ENCODE measurements around the gene PRSS21.

Gene PRSS21

GRCh38 chr16:2779978-2780898 lies 36.8 kb upstream of the PRSS21 start:
- DNase-seq = no peak

GRCh38 chr16:2782583-2783351 lies 34.3 kb upstream of the PRSS21 start:
- DNase-seq = no peak

DNA sequence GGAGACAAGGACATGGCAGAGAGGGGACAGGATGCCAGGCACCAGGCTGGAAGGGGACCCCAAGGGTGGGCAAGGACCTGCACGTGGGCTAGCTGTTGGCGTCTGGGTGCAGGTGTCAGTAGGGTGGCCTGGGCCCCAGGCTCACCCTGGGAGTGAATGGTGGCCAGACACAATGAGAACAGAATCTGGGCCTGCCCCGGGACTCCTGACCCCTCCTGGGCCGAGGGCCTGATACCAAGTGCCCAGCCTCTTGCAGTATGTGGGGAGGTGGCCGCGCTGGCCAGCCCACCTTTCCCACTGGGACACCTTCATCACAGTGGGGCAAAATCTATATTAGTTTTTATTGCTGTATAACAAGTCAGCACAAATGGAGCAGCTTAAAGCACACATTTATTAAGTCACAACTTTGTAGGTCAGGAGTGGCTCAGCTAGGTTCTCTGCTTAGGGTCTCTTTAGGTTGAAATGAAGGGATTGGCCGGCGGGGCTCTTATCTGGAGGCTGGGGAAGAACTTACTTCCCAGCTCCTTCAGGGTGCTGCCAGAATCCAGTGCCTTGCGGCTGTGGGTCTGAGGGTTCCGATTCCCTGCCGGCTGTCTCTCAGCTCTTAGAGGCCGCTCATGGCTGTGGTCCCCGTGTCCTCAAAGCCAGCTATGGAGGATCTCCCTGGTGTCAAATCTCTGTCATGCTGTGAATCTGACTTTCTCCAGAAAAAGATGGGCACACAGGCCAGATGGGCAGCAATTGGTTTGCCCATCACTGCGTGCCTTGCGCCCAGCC lies 33.3 kb upstream of the PRSS21 start:
- no peak for DNase-seq

DNA sequence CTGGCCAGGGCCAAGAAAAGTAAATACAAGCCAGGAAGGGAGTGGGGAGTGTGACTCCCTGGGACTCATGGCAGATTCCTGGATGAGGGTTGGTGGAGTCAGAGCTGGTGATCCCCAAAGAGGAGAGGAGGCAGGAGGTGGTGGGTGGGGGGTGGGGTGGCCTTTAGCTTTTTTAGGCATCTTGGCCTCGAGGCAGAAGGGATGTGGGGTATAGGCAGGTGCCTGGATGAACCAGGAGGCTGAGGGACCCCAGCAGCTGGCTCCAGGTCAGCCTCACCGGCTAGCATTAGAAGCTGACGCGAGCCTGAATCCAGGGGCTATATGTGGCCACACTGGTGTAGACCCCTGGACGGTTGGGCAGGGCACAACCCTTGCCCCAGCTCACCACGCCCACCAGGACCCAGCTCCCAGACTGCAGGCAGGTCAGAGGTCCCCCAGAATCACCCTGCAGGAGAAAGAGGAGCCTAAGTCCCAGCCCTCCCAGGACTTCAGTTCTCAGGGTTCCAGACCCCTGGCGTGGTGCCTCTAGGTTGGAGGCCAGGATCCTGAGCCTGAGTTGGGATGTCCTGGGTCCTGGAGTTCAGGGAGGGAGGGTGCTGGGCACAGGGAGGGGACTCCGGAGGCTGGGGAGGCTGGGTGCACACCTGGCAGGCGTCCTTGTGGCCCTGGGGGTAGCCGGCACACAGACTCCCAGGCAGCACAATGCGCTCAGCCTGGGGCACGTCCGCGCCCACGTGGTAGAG lies 32.5 kb upstream of the PRSS21 start:
- DNase-seq = no peak

DNA sequence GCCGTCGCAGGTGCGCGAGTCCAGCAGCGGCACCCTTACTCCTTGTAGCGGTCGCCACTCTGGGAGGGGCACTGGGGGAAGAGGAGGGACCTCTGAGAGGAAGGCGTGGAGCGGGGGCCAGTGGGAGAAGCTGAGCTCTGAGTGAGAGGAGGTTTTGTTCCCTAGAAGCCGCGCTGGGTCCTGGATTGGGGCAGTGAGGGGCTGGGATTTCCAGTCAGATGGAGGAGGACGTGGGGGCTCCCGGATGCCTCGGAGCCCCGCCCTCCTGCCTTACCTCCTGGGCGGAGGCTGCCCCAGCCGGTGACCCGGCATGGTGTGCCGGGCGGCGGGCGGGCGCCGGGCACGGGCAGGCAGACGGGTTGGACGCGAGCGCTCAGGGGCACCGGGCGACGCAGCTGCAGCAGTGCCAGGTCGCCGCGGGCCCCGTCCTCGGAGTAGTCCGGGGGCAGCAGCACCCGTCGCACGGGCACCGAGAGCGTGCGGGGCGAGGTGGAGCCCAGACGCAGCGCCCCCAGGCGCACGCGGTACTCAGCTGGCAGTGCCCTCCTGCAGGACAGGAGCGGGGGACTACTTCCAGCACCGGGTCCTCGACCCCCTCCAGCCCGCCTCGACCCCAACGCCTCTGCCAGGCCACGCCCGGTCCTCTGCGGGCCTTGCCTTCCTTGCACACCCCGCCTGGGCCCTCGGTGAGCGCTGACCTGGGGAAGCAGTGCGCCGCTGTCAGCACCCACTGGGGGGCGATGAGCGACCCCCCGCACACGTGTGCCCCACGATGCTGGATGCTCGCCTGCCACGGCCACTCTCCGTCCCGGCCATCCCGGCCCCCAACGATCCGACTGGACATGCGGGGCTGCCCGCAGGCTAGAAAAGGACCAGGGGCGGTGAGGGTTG lies 31.7 kb upstream of the PRSS21 start:
- DNase-seq = no peak

- DNase-seq = no peak
Measured at GRCh38 chr16:2786061-2786825, 30.8 kb upstream of the PRSS21 start.

DNA sequence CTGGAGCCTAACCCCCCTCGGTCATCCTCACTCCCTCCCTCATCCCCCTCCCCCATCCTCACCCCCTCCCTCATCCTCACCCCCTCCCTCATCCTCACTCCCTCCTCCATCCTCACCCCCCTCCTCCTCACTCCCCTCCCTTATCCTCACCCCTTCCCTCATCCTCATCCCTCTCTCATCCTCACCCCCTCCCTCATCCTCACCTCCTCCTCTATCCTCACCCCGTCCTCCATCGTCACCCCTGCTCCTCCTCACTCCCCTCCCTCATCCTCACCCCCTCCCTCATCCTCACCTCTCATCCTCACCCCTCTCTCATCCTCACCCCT lies 30.2 kb upstream of the PRSS21 start:
- no peak for DNase-seq

- no peak for DNase-seq
Measured at GRCh38 chr16:2787406-2787805, 29.6 kb upstream of the PRSS21 start, which contains the start of gene PRSS33. TSS of gene PRSS33 (minus strand) at chr16:2787560. CDS start at chr16:2786547, 1,013 bp downstream.

DNA sequence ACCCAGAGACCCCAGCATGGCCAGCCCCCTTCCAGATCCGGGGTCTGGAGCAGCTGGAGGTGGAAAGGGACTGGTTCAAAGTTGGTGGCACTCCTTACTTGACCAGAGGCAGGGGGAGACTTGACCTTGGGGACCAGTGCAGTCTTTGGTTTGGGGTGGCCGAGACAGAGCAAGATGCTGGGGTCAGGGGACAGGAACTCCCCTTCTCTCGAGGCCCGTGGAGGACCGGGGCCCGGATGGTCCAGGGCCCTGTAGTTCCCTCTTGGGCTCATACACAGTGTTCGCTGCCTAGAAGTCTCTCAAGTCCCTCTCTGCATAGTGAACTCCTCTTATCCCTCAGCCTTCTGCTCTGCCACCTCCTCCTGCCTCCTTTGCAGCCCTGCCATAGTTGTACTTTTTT lies 29.1 kb upstream of the PRSS21 start:
- DNase-seq = no peak

- no peak for DNase-seq
Measured at GRCh38 chr16:2790631-2791030, 26.4 kb upstream of the PRSS21 start.

DNA sequence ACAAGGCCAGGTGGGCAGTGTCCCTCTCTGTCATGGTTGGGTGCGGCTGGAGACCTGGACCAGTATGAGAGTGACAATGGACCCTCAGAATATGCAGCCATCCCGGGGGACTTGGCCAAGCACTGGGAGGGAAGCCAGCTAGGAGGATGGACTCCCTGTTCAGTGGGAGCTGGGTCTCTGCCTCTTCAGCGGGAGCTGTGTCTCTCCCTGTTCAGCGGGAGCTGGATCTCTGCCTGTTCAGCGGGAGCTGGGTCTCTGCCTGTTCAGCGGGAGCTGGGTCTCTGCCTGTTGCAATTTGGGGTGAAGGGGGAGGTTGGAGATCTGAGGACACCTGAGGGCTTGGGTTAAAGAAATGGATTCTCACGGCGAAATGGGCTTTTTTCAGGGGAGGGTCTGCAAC lies 25.9 kb upstream of the PRSS21 start:
- no peak for DNase-seq

GRCh38 chr16:2792940-2793339 lies 24.1 kb upstream of the PRSS21 start:
- DNase-seq = no peak

- DNase-seq = no peak
Measured at GRCh38 chr16:2795395-2796143, 21.5 kb upstream of the PRSS21 start.

- DNase-seq = no peak
Measured at GRCh38 chr16:2798723-2799204, 18.3 kb upstream of the PRSS21 start.

- no peak for DNase-seq
Measured at GRCh38 chr16:2799205-2799858, 17.7 kb upstream of the PRSS21 start.

- no peak for DNase-seq
Measured at GRCh38 chr16:2799859-2800226, 17.2 kb upstream of the PRSS21 start.

DNA sequence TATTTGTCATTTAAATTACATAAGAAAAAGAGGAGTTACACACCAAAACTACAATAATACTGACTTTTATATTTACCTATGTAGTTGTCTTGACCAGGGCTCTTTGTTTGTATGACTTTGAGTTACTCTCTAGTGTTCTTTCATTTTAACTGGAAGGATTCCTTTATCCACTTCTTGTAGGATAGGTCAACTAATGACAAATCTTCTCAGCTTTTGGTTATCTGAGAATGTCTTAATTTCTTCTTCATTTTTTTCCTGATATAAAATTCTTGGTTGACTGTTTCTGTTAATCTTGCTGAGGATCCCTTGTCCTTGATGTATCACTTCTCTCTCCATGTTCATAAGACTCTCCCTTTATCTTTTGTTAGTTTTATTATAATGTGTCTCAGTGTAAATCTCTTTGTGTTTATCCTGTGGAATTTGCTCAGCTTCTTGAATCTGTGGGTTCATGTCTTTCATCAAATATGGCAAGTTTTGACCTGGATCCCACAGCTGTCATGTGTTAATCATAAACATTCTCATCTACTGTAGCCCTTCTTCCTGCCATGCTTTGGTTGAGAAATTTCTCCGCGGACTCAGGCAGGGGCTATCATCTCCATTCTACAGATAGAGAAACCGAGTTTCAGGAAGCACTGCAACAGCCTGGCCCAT lies 13.4 kb upstream of the PRSS21 start:
- no peak for DNase-seq

DNA sequence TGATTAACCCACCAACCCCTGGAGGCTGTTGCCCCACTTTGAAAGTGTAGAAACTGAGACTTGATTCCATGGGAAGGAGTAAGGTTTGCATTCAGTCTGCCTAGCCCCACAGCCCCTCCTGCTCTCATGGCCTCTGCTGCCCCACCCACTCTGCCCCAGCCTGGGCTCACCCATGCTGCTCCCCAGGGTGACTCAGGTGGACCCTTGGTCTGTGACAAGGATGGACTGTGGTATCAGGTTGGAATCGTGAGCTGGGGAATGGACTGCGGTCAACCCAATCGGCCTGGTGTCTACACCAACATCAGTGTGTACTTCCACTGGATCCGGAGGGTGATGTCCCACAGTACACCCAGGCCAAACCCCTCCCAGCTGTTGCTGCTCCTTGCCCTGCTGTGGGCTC lies 12.3 kb upstream of the PRSS21 start:
- no peak for DNase-seq

- no peak for DNase-seq
Measured at GRCh38 chr16:2806286-2806685, 10.8 kb upstream of the PRSS21 start.

Measured in NCI-H1436 treated with DMSO at 0.1 percent for 48 hours (cell line).